ENCODE measurements around the gene USP15.

The USP15 gene

GRCh38 chr12:62269464-62270228, 9.4 kb downstream of the USP15 start:
- Histone ChIP-seq H3K79me2 (ENCODE audit: low read length) (peaks cover 100% of the 10 kb centered on the region), H3K27me3 (replicated peaks; ENCODE audit: insufficient read depth, low read length) (no peaks in the 10 kb centered on the region), H3K9ac (ENCODE audit: low read length) (no peak overlapping the region), H4K20me1 (ENCODE audit: insufficient read depth, low read length) (peaks cover 91% of the 10 kb centered on the region), H3F3A (ENCODE audit: insufficient read depth, low read length) (no peaks in the 10 kb centered on the region), H2AFZ (ENCODE audit: low read length) (no peak overlapping the region), H3K4me2 (ENCODE audit: low read depth, low read length) (no peak overlapping the region), H3K9me2 (replicated peaks; ENCODE audit: insufficient read depth, low read length) (no peaks in the 10 kb centered on the region), H3K4me3 (ENCODE audit: low read length) (no peak overlapping the region), H3K27ac (ENCODE audit: low read length) (no peak overlapping the region), H3K4me1 (ENCODE audit: low read length) (peaks cover 8% of the 10 kb centered on the region; the same call in 1 of the 2 replicates), H3K36me3 (replicated peaks; ENCODE audit: insufficient read depth, low read length) (no peaks in the 10 kb centered on the region; the same call in 1 of the 2 replicates), H3K9me3 (replicated peaks; ENCODE audit: insufficient read depth, low read length) (no peaks in the 10 kb centered on the region)
- no peak for TF ChIP-seq EZH2phosphoT487 (IDR thresholded peaks at IDR 0.05; ENCODE audit: low read length)
- no peak for TF ChIP-seq EZH2 (optimal IDR thresholded peaks at IDR 0.05; ENCODE audit: low read depth, low read length)
- no peak for DNase-seq

DNA sequence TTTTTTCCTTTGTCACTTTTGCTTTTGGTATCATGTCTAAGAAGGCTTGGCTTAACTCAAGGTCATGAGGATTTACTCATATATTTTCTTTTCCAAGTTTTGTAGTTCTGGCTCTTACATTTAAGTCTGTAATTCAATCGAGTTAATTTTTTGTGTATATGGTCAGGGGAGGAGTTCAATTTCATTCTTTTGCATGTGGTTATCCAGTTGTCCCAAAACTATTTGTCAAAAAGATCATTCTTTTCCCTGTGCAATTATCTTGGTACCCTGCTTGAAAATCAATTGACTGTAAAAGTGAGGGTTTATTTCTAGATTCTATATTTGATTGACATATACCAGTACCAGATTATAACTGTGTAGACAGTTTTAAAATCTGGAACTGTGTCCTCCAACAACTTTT, 10.2 kb downstream of the USP15 start:
- no peaks in the 10 kb centered on the region for H3K9me2 ChIP-seq (replicated peaks; ENCODE audit: insufficient read depth, low read length)
- H4K20me1 ChIP-seq (ENCODE audit: insufficient read depth, low read length): peaks cover 91% of the 10 kb centered on the region
- no peaks in the 10 kb centered on the region; the same call in 1 of the 2 replicates for H3K36me3 ChIP-seq (replicated peaks; ENCODE audit: insufficient read depth, low read length)
- no peak overlapping the region for H3K9ac ChIP-seq (ENCODE audit: low read length)
- H3K9me3 ChIP-seq (replicated peaks; ENCODE audit: insufficient read depth, low read length): no peaks in the 10 kb centered on the region
- no peak overlapping the region for H3K27ac ChIP-seq (ENCODE audit: low read length)
- no peaks in the 10 kb centered on the region for H3K27me3 ChIP-seq (replicated peaks; ENCODE audit: insufficient read depth, low read length)
- H3F3A ChIP-seq (ENCODE audit: insufficient read depth, low read length): no peaks in the 10 kb centered on the region
- no peak for DNase-seq
- TF ChIP-seq EZH2phosphoT487 (IDR thresholded peaks at IDR 0.05; ENCODE audit: low read length) (no peak), EZH2 (optimal IDR thresholded peaks at IDR 0.05; ENCODE audit: low read depth, low read length) (no peak)
- TF ChIP-seq, protein P1, sequence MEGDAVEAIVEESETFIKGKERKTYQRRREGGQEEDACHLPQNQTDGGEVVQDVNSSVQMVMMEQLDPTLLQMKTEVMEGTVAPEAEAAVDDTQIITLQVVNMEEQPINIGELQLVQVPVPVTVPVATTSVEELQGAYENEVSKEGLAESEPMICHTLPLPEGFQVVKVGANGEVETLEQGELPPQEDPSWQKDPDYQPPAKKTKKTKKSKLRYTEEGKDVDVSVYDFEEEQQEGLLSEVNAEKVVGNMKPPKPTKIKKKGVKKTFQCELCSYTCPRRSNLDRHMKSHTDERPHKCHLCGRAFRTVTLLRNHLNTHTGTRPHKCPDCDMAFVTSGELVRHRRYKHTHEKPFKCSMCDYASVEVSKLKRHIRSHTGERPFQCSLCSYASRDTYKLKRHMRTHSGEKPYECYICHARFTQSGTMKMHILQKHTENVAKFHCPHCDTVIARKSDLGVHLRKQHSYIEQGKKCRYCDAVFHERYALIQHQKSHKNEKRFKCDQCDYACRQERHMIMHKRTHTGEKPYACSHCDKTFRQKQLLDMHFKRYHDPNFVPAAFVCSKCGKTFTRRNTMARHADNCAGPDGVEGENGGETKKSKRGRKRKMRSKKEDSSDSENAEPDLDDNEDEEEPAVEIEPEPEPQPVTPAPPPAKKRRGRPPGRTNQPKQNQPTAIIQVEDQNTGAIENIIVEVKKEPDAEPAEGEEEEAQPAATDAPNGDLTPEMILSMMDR (IDR thresholded peaks at IDR 0.05; ENCODE audit: low read length): no peak
- no peak overlapping the region for H3K4me3 ChIP-seq (ENCODE audit: low read length)
- peaks cover 100% of the 10 kb centered on the region for H3K79me2 ChIP-seq (ENCODE audit: low read length)
- no peak overlapping the region for H3K4me2 ChIP-seq (ENCODE audit: low read depth, low read length)
- H2AFZ ChIP-seq (ENCODE audit: low read length): no peak overlapping the region
- 0 out of 2 replicates have a peak, but pooled peaks cover 3% of the 10 kb centered on the region for H3K4me1 ChIP-seq (ENCODE audit: low read length)

- TF ChIP-seq EZH2 (optimal IDR thresholded peaks at IDR 0.05; ENCODE audit: low read depth, low read length) (no peak), EZH2phosphoT487 (IDR thresholded peaks at IDR 0.05; ENCODE audit: low read length) (no peak)
- TF ChIP-seq, protein P1 (IDR thresholded peaks at IDR 0.05; ENCODE audit: low read length): no peak
- H3F3A ChIP-seq (ENCODE audit: insufficient read depth, low read length): no peaks in the 10 kb centered on the region
- no peak for DNase-seq
- H3K36me3 ChIP-seq (replicated peaks; ENCODE audit: insufficient read depth, low read length): no peaks in the 10 kb centered on the region; the same call in 1 of the 2 replicates
- no peak overlapping the region for H3K9ac ChIP-seq (ENCODE audit: low read length)
- no peak overlapping the region for H3K27ac ChIP-seq (ENCODE audit: low read length)
- H2AFZ ChIP-seq (ENCODE audit: low read length): no peak overlapping the region
- no peaks in the 10 kb centered on the region for H3K27me3 ChIP-seq (replicated peaks; ENCODE audit: insufficient read depth, low read length)
- H4K20me1 ChIP-seq (ENCODE audit: insufficient read depth, low read length): peaks cover 91% of the 10 kb centered on the region
- peaks cover 100% of the 10 kb centered on the region for H3K79me2 ChIP-seq (ENCODE audit: low read length)
- H3K9me3 ChIP-seq (replicated peaks; ENCODE audit: insufficient read depth, low read length): no peaks in the 10 kb centered on the region
- H3K4me3 ChIP-seq (ENCODE audit: low read length): no peak overlapping the region
- no peak overlapping the region for H3K4me2 ChIP-seq (ENCODE audit: low read depth, low read length)
- no peaks in the 10 kb centered on the region for H3K9me2 ChIP-seq (replicated peaks; ENCODE audit: insufficient read depth, low read length)
- H3K4me1 ChIP-seq (ENCODE audit: low read length): 0 out of 2 replicates have a peak, but pooled peaks cover 3% of the 10 kb centered on the region
These were observed 10.7 kb downstream of the USP15 start for GRCh38 chr12:62270872-62271271.

Measured in MM.1S (cell line).